K562 (cell line): Measurements from ENCODE around the gene FLT1. TPM values are rescaled to one million over a fixed set of nuclear protein-coding genes. Genes with fewer than 3 reads are reported as not detected.
A peak's percentile ranks its signal among the peaks of the same experiment; 100 is the strongest.

Experiments used
- BCOR ChIP-seq: fragments of 450-650 bp; IDR thresholded peaks from 2 replicates; pipeline ENCODE4 v1.6.1; 2016
- EP400 ChIP-seq: fragments of 450-650 bp; IDR thresholded peaks from 2 replicates; pipeline ENCODE4 v1.6.1; 2017; ENCODE audit warnings: antibody characterized with exemption, mild to moderate bottlenecking, moderate library complexity
- ETV1 ChIP-seq: fragments of 450-650 bp; conservative IDR thresholded peaks from 2 replicates; pipeline ENCODE4 v1.6.1; 2016; ENCODE audit warnings: missing genetic modification characterization, control low read depth, low read depth, missing compliant biosample characterization
- ETV5 ChIP-seq: sonication (generic); formaldehyde crosslinking; IDR thresholded peaks from 2 replicates; pipeline ENCODE4 v1.4.0; 2020; ENCODE audit warnings: low read depth, mild to moderate bottlenecking, missing genetic modification reagents
- ETV6 ChIP-seq, 3 experiments: fragments of 150-350 bp in 1 of 3; sonication (generic) in 1 of 3; formaldehyde crosslinking in 1 of 3; IDR thresholded peaks; 2 replicates each; pipeline versions ENCODE4 v1.6.1 to v1.8.0; 2014 to 2022; ENCODE audit warnings: borderline replicate concordance in 2 of 3, low read depth in 2 of 3, antibody characterized with exemption in 1 of 3, low read length in 1 of 3, mild to moderate bottlenecking in 1 of 3, missing genetic modification reagents in 1 of 3
- GABPA ChIP-seq: fragments of 200-800 bp; sonication (Bioruptor generic); conservative IDR thresholded peaks from 2 replicates; pipeline ENCODE4 v1.6.1; 2016; ENCODE audit warnings: low read depth, missing genetic modification characterization, missing compliant biosample characterization
- HCFC1 ChIP-seq: IDR thresholded peaks from 2 replicates; pipeline ENCODE4 v1.6.1; 2012; ENCODE audit warnings: low read depth, low read length, improper control_type of control experiment
- JUN ChIP-seq, 2 experiments: sonication (generic) in 1 of 2; formaldehyde crosslinking in 1 of 2; IDR thresholded peaks; 2 replicates each; pipeline versions ENCODE4 v1.6.1 to v1.8.0; 2012 to 2022; ENCODE audit warnings: borderline replicate concordance in 2 of 2, mild to moderate bottlenecking in 2 of 2, improper control_type of control experiment in 1 of 2, low read depth in 1 of 2, low read length in 1 of 2, missing genetic modification reagents in 1 of 2
- MTF1 ChIP-seq: fragments of 250-450 bp; sonication (Bioruptor Pico); IDR thresholded peaks from 2 replicates; pipeline ENCODE4 v1.9.0; 2021; ENCODE audit warnings: moderate library complexity, mild to moderate bottlenecking, inconsistent platforms, borderline replicate concordance
- SOX6 ChIP-seq: fragments of 450-650 bp; IDR thresholded peaks from 2 replicates; pipeline ENCODE4 v1.6.1; 2014; ENCODE audit warnings: mild to moderate bottlenecking
- TAL1 ChIP-seq: fragments of 450-650 bp; IDR thresholded peaks from 2 replicates; pipeline ENCODE4 v1.6.1; 2016; ENCODE audit warnings: mild to moderate bottlenecking
- TARDBP ChIP-seq: fragments of 450-650 bp; IDR thresholded peaks from 2 replicates; pipeline ENCODE4 v1.6.1; 2016
- TFAP4 ChIP-seq: sonication (generic); formaldehyde crosslinking; IDR thresholded peaks from 2 replicates; pipeline ENCODE4 v1.8.0; 2022; ENCODE audit warnings: missing genetic modification reagents, mild to moderate bottlenecking, moderate library complexity, borderline replicate concordance
- ZNF212 ChIP-seq: fragments of 450-650 bp; formaldehyde crosslinking; IDR thresholded peaks from 2 replicates; pipeline ENCODE4 v1.4.0; 2020; ENCODE audit warnings: mild to moderate bottlenecking
- ZNF507 ChIP-seq: conservative IDR thresholded peaks from 2 replicates; pipeline ENCODE4 v1.6.1; 2017; ENCODE audit warnings: missing genetic modification characterization, missing compliant biosample characterization
- ZNF589 ChIP-seq: fragments of 200-800 bp; sonication (Bioruptor generic); IDR thresholded peaks from 2 replicates; pipeline ENCODE4 v1.6.1; 2016; ENCODE audit warnings: low read depth, missing genetic modification characterization, missing compliant biosample characterization
- polyA plus RNA-seq, 8 experiments: library from polyadenylated mRNA; depleted of rRNA in 4 of 8; stranded (reverse) in 5 of 8; unstranded in 3 of 8; fragments of >200 nt; fragmentation: Nextera tagmentation in 2 of 8; fragmentation: Illumina TruSeq in 1 of 8; extraction: Ambion mirVana in 2 of 8; extraction: Trizol in 1 of 8; gene quantifications; 2 replicates each; pipeline versions ENCODE4 v1.2.1 to v1.2.3, GENCODE V29; 2011 to 2014; ENCODE audit warnings: inconsistent platforms in 1 of 8, missing spikeins in 1 of 8
- total RNA-seq, 7 experiments: library from RNA; depleted of rRNA in 6 of 7; stranded (reverse); fragments of >200 nt in 6 of 7; fragmentation: Illumina TruSeq in 2 of 7; extraction: Trizol in 2 of 7; gene quantifications; 2 replicates each; pipeline versions ENCODE4 v1.2.1 to v1.2.3, GENCODE V29; 2011 to 2021; ENCODE audit warnings: low replicate concordance in 1 of 7
- TF ChIP-seq, protein P1 (sequence below), 2 experiments: fragments of 450-650 bp; IDR thresholded peaks; 2 replicates each; pipeline ENCODE4 v1.6.1; 2016; ENCODE audit warnings: mild to moderate bottlenecking in 2 of 2, borderline replicate concordance in 1 of 2, low read depth in 1 of 2, moderate library complexity in 1 of 2

The FLT1 gene
- total and polyA plus RNA-seq, 9 of the 15 experiments (the other 6 are each of a cell fraction or from before 2014, with no cell fraction given) = 0.01 to 2.0 (median 0.22) TPM

- TF ChIP-seq, protein P1, sequence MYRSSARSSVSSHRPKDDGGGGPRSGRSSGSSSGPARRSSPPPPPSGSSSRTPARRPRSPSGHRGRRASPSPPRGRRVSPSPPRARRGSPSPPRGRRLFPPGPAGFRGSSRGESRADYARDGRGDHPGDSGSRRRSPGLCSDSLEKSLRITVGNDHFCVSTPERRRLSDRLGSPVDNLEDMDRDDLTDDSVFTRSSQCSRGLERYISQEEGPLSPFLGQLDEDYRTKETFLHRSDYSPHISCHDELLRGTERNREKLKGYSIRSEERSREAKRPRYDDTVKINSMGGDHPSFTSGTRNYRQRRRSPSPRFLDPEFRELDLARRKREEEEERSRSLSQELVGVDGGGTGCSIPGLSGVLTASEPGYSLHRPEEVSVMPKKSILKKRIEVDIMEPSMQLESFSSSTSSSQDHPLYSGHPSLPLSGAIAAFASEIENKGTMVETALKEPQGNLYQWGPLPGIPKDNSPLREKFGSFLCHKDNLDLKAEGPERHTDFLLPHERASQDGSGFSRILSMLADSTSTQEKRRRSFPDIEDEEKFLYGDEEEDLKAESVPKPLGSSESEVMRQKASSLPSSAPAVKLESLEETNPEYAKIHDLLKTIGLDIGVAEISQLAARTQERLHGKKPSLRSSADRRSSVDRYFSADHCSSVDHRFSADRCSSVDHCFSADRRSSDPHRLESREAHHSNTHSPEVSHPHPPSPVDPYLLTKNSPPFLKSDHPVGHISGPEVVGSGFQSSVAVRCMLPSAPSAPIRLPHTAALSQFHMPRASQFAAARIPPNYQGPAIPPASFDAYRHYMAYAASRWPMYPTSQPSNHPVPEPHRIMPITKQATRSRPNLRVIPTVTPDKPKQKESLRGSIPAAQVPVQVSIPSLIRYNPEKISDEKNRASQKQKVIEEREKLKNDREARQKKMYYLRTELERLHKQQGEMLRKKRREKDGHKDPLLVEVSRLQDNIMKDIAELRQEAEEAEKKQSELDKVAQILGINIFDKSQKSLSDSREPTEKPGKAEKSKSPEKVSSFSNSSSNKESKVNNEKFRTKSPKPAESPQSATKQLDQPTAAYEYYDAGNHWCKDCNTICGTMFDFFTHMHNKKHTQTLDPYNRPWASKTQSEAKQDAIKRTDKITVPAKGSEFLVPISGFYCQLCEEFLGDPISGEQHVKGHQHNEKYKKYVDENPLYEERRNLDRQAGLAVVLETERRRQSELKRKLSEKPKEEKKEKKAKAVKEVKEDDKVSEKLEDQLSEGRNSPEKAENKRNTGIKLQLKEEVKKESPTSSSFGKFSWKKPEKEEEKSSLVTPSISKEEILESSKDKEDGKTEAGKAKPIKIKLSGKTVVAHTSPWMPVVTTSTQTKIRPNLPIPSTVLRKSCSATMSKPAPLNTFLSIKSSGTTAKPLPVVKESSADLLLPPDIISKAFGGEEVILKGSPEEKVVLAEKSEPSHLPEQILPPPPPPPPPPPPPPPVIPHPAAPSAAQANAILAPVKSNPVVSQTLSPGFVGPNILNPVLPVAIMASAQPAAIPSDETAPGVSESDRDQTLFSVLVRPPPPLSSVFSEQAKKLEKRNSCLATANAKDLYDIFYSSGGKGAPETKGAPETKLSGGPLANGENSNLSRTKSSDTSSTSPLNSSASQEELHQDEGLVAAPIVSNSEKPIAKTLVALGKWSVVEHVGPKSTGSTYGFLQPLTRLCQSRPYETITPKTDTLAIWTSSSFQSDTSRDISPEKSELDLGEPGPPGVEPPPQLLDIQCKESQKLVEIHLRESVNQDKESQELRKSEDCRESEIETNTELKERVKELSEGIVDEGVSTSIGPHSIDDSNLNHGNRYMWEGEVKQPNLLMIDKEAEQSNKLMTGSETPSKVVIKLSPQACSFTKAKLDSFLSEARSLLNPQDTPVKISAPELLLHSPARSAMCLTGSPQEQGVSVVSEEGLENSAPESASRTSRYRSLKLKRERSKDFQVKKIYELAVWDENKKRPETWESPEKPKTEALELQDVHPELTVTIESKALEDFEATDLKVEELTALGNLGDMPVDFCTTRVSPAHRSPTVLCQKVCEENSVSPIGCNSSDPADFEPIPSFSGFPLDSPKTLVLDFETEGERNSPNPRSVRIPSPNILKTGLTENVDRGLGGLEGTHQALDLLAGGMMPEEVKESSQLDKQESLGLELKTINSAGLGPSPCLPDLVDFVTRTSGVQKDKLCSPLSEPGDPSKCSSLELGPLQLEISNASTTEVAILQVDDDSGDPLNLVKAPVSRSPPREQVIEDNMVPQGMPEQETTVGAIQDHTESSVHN (IDR thresholded peaks at IDR 0.05; ENCODE audit: borderline replicate concordance in 1 of 2, low read depth in 1 of 2) = peak in 1 of 2 experiments; percentile 64; a peak in 1 of 4 replicates
- peak; percentile 53; the same call in 1 of the 2 replicates for TF ChIP-seq JUN (IDR thresholded peaks at IDR 0.05; ENCODE audit: borderline replicate concordance, low read depth, low read length)
- no peak for TF ChIP-seq JUN (CRISPR knock-in tag; IDR thresholded peaks at IDR 0.05; ENCODE audit: borderline replicate concordance)
- 0 out of 2 replicates have a peak, but pooled peaks have one; percentile 46 for TF ChIP-seq EP400
- peak; percentile 97 for TF ChIP-seq SOX6
- TF ChIP-seq ETV6 (IDR thresholded peaks at IDR 0.05; ENCODE audit: borderline replicate concordance in 1 of 2, low read depth in 2 of 2, low read length in 1 of 2) = peak; percentile 81 to 94; a peak in 3 of 4 replicates
- TF ChIP-seq ETV6 (CRISPR knock-in tag; IDR thresholded peaks at IDR 0.05; ENCODE audit: borderline replicate concordance) = no peak
- peak; percentile 86 for TF ChIP-seq TARDBP
- peak; percentile 44; the same call in 1 of the 2 replicates for TF ChIP-seq TFAP4
- no peak for TF ChIP-seq HCFC1
- peak; percentile 63 for TF ChIP-seq BCOR
- no peak for TF ChIP-seq ZNF507 (tag)
- peak; percentile 97 for TF ChIP-seq ETV5
- TF ChIP-seq TAL1 = peak; percentile 96
- no peak for TF ChIP-seq MTF1 (CRISPR knock-in tag)
- peak; percentile 99 for TF ChIP-seq ETV1
- TF ChIP-seq ZNF589 (CRISPR knock-in tag) = peak; percentile 79; the same call in 1 of the 2 replicates
- no peak for TF ChIP-seq ZNF212
- TF ChIP-seq GABPA (tag) = peak; percentile 81
These were observed 86.6 kb downstream of the FLT1 start (continued) for GRCh38 chr13:28408235-28408848.
